ENCODE results near the gene BNC2.

GRCh38 chr9:16575986-16576245 is 294.6 kb downstream of the BNC2 start:
- TF ChIP-seq GATA2 (IDR thresholded peaks at IDR 0.05; ENCODE audit: low read depth, low read length) = no peak
- TF ChIP-seq GATA3 (IDR thresholded peaks at IDR 0.05; ENCODE audit: low read depth, low read length) = no peak
